Measurements from ENCODE around the gene TGFB3. TPM values are rescaled to one million over a fixed set of nuclear protein-coding genes. Genes with fewer than 3 reads are reported as not detected.

The TGFB3 gene
- total and polyA plus RNA-seq, 12 donors = 12.7 to 102 (median 45.0) TPM

DNA sequence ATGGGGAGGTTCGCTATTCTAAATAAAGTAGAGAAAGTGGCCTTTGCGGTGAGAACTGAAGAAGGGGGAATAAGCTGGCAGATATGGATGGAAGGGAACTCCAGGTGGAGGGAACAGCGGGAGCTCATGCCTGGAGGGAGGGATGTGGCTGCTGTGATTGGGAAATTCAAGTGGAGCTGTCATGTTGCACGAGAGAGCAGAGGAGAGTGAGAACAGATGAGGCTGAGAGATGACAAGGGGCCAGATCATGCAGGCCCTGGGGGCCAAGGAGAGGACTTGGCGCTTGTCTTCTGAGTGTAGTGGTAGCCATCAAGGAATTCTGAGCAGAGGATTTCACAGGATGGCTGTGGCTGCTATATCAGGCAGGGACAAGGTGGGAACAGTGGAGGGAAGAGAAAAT, 35.0 kb downstream of the TGFB3 start:
- Histone ChIP-seq H3K27ac (no peak overlapping the region), H3K4me3 (no peak overlapping the region), H3K4me1 (replicated peaks in 1 of 2) (no peaks in the 10 kb centered on the region), H3K36me3 (replicated peaks in 1 of 2) (no peaks in the 10 kb centered on the region), H3K27me3 (no peaks in the 10 kb centered on the region), H3K9me3 (replicated peaks in 1 of 3) (no peaks in the 10 kb centered on the region)
- no peak for DNase-seq
- TF ChIP-seq, protein P1, sequence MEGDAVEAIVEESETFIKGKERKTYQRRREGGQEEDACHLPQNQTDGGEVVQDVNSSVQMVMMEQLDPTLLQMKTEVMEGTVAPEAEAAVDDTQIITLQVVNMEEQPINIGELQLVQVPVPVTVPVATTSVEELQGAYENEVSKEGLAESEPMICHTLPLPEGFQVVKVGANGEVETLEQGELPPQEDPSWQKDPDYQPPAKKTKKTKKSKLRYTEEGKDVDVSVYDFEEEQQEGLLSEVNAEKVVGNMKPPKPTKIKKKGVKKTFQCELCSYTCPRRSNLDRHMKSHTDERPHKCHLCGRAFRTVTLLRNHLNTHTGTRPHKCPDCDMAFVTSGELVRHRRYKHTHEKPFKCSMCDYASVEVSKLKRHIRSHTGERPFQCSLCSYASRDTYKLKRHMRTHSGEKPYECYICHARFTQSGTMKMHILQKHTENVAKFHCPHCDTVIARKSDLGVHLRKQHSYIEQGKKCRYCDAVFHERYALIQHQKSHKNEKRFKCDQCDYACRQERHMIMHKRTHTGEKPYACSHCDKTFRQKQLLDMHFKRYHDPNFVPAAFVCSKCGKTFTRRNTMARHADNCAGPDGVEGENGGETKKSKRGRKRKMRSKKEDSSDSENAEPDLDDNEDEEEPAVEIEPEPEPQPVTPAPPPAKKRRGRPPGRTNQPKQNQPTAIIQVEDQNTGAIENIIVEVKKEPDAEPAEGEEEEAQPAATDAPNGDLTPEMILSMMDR (IDR thresholded peaks at IDR 0.05) = no peak
- WGBS, 4 donors = 89 to 97% (median 91%) methylated on average over 5 of the region's 5 CpGs
- intact Hi-C loops (cut with DNase I) = no loop called here

DNA sequence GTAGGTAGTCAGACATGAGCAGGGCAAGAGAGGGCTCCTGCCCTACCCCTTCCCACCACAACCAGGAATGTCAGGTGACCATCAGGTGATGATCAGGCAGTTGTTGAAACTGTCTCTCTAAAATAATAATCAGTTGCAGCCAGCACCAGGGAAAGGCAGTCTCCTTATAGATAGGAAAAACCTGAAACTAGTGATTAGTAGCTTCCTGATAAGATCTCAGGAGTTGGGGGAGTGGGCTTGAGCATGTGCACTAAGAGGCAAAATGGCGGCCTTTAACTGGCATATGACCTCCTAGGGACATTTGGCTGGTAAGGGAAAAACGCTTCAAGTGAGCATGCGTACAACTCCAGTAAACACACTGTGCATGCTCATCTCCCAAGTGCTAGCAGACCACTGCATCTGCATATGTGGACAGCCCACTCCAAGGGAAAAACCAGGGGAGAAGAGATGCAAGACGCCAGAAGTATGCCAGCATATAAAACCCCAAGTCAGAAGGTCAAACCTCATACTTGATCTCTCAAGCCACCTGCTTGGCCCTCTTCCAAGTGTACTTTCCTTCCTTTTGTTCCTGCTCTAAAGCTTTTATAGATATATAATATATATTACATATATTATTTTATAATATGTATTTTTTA, 37.1 kb downstream of the TGFB3 start:
- no peaks in the 10 kb centered on the region for H3K9me3 ChIP-seq (replicated peaks in 1 of 3)
- no peak for DNase-seq
- no peak for TF ChIP-seq POLR2A (IDR thresholded peaks at IDR 0.05)
- TF ChIP-seq, protein P1 (IDR thresholded peaks at IDR 0.05) = no peak
- no peaks in the 10 kb centered on the region for H3K27me3 ChIP-seq
- H3K36me3 ChIP-seq (replicated peaks in 1 of 2) = no peaks in the 10 kb centered on the region
- H3K4me1 ChIP-seq (replicated peaks in 1 of 2) = no peaks in the 10 kb centered on the region
- intact Hi-C loops (cut with DNase I) = no loop called here
- 90 to 98% (median 96%) methylated on average over 4 of the region's 4 CpGs for WGBS, 4 donors
- H3K27ac ChIP-seq = no peak overlapping the region
- no peak overlapping the region for H3K4me3 ChIP-seq

DNA sequence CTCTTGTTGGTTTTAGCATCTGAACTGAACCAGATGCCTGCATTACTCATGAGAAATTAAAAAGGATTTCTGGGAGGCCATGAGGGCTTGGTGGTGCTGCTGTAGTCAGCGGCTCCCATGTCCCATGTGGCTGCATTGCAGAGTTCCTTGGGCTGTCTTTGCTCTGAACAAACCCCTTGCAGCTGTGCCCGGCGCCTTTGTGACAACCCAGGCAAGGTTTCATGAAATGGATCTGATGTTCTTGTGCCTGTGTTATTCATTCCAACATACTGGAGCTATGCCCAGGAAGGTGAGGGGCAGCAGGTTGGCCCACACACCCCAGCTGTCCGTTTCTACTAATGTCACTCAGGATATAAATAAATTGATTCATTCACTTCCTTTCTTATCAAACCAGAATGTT, 40.8 kb downstream of the TGFB3 start:
- H3K27me3 ChIP-seq = no peaks in the 10 kb centered on the region
- no peak overlapping the region for H3K27ac ChIP-seq
- TF ChIP-seq POLR2A (IDR thresholded peaks at IDR 0.05) = no peak
- TF ChIP-seq, protein P1 (IDR thresholded peaks at IDR 0.05) = no peak
- intact Hi-C loops (cut with DNase I) = no loop called here
- DNase-seq = no peak
- H3K9me3 ChIP-seq (replicated peaks in 1 of 3) = no peaks in the 10 kb centered on the region
- no peak overlapping the region for H3K4me3 ChIP-seq
- no peaks in the 10 kb centered on the region for H3K36me3 ChIP-seq (replicated peaks in 1 of 2)
- H3K4me1 ChIP-seq (replicated peaks in 1 of 2) = no peaks in the 10 kb centered on the region
- 75 to 86% (median 79%) methylated on average over 4 of the region's 4 CpGs for WGBS, 4 donors

DNA sequence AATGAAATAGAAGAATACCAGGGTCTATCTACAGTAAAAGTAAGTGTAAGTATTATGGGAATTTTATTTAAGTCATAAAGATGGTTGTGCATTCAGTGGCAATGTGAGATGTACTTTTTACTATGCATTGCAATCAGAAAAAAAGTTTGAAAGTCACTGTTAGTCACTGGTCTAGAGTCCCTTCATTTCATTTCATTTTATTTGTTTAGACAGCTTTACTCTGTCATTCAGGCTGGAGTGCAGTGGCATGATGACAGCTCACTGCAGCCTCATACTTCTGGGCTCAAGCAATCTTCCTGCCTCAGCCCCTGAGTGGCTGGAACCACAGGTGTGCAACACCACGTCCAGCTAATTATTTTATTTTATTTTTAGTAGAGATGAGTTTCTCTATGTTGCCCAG, 42.6 kb downstream of the TGFB3 start:
- Histone ChIP-seq H3K4me1 (replicated peaks in 1 of 2) (no peaks in the 10 kb centered on the region), H3K36me3 (replicated peaks in 1 of 2) (no peaks in the 10 kb centered on the region), H3K9me3 (replicated peaks in 1 of 3) (no peaks in the 10 kb centered on the region), H3K27me3 (no peaks in the 10 kb centered on the region), H3K27ac (no peak overlapping the region), H3K4me3 (no peak overlapping the region)
- intact Hi-C loops (cut with DNase I) = no loop called here
- DNase-seq = no peak
- WGBS, 4 donors = 50 to 93% (median 78%) methylated on average over 1 of the region's 1 CpG
- TF ChIP-seq POLR2A (IDR thresholded peaks at IDR 0.05) = no peak
- TF ChIP-seq, protein P1 (IDR thresholded peaks at IDR 0.05) = no peak

Data from adrenal gland (tissue), 12 donors.